ENCODE measurements around the gene PLCB1.

PLCB1 gene

GRCh38 chr20:8740265-8740664 is 608.2 kb downstream of the PLCB1 start:
- Mint-ChIP-seq H3K27ac (no peak overlapping the region), H3K9me3 (no peaks in the 10 kb centered on the region), H3K27me3 (no peaks in the 10 kb centered on the region), H3K4me3 (no peak overlapping the region), H3K4me1 (no peaks in the 10 kb centered on the region), H3K36me3 (no peaks in the 10 kb centered on the region)
- ATAC-seq (ENCODE audit: low read depth) (no peak), DNase-seq (ENCODE audit: low spot score in 2 of 2) (no peak)

- Mint-ChIP-seq H3K4me1 (no peaks in the 10 kb centered on the region), H3K27ac (no peak overlapping the region), H3K9me3 (no peaks in the 10 kb centered on the region), H3K36me3 (no peaks in the 10 kb centered on the region), H3K4me3 (no peak overlapping the region), H3K27me3 (no peaks in the 10 kb centered on the region)
- no peak for ATAC-seq (ENCODE audit: low read depth)
- no peak for DNase-seq (ENCODE audit: low spot score in 2 of 2)
Observed at GRCh38 chr20:8744228-8744844, 612.3 kb downstream of the PLCB1 start.

- H3K4me1 Mint-ChIP-seq = no peaks in the 10 kb centered on the region
- no peaks in the 10 kb centered on the region for H3K27me3 Mint-ChIP-seq
- ATAC-seq (ENCODE audit: low read depth) (no peak), DNase-seq (ENCODE audit: low spot score in 2 of 2) (no peak)
- H3K4me3 Mint-ChIP-seq = no peak overlapping the region
- no peaks in the 10 kb centered on the region for H3K36me3 Mint-ChIP-seq
- no peaks in the 10 kb centered on the region for H3K9me3 Mint-ChIP-seq
- H3K27ac Mint-ChIP-seq = no peak overlapping the region
Observed at GRCh38 chr20:8749101-8749500, 617.0 kb downstream of the PLCB1 start.

GRCh38 chr20:8749986-8750385 is 617.9 kb downstream of the PLCB1 start:
- no peak overlapping the region for H3K4me3 Mint-ChIP-seq
- ATAC-seq (ENCODE audit: low read depth) (no peak), DNase-seq (ENCODE audit: low spot score in 2 of 2) (no peak)
- H3K27me3 Mint-ChIP-seq = no peaks in the 10 kb centered on the region
- H3K27ac Mint-ChIP-seq = no peak overlapping the region
- no peaks in the 10 kb centered on the region for H3K4me1 Mint-ChIP-seq
- H3K9me3 Mint-ChIP-seq = no peaks in the 10 kb centered on the region
- no peaks in the 10 kb centered on the region for H3K36me3 Mint-ChIP-seq

- no peak for DNase-seq (ENCODE audit: low spot score in 2 of 2)
- Mint-ChIP-seq H3K27me3 (no peaks in the 10 kb centered on the region), H3K4me3 (no peak overlapping the region), H3K9me3 (no peaks in the 10 kb centered on the region), H3K27ac (no peak overlapping the region), H3K36me3 (no peaks in the 10 kb centered on the region), H3K4me1 (no peaks in the 10 kb centered on the region)
- ATAC-seq (ENCODE audit: low read depth) = no peak
Observed at GRCh38 chr20:8755340-8756118, 623.5 kb downstream of the PLCB1 start.

- Mint-ChIP-seq H3K27me3 (no peaks in the 10 kb centered on the region), H3K9me3 (no peaks in the 10 kb centered on the region), H3K4me3 (no peak overlapping the region), H3K4me1 (no peaks in the 10 kb centered on the region), H3K27ac (no peak overlapping the region), H3K36me3 (no peaks in the 10 kb centered on the region)
- DNase-seq (ENCODE audit: low spot score in 2 of 2) = no peak
- ATAC-seq (ENCODE audit: low read depth) = no peak
Observed at GRCh38 chr20:8756410-8756809, 624.3 kb downstream of the PLCB1 start.

- H3K9me3 Mint-ChIP-seq = no peaks in the 10 kb centered on the region
- no peak overlapping the region for H3K4me3 Mint-ChIP-seq
- no peaks in the 10 kb centered on the region for H3K4me1 Mint-ChIP-seq
- no peaks in the 10 kb centered on the region for H3K36me3 Mint-ChIP-seq
- no peaks in the 10 kb centered on the region for H3K27me3 Mint-ChIP-seq
- DNase-seq (ENCODE audit: low spot score in 2 of 2) = no peak
- H3K27ac Mint-ChIP-seq = no peak overlapping the region
- ATAC-seq (ENCODE audit: low read depth) = no peak
Observed at GRCh38 chr20:8757146-8757545, 625.1 kb downstream of the PLCB1 start.

GRCh38 chr20:8764344-8764962 is 632.4 kb downstream of the PLCB1 start:
- Mint-ChIP-seq H3K27ac (no peak overlapping the region), H3K9me3 (no peaks in the 10 kb centered on the region)
- ATAC-seq (ENCODE audit: low read depth) = no peak

GRCh38 chr20:8766868-8767390 is 634.9 kb downstream of the PLCB1 start:
- H3K36me3 Mint-ChIP-seq = no peaks in the 10 kb centered on the region
- DNase-seq (ENCODE audit: low spot score in 2 of 2) (no peak), ATAC-seq (ENCODE audit: low read depth) (no peak)
- H3K4me1 Mint-ChIP-seq = no peaks in the 10 kb centered on the region
- H3K27me3 Mint-ChIP-seq = no peaks in the 10 kb centered on the region
- no peaks in the 10 kb centered on the region for H3K9me3 Mint-ChIP-seq
- H3K4me3 Mint-ChIP-seq = no peak overlapping the region
- no peak overlapping the region for H3K27ac Mint-ChIP-seq

More at GRCh38 chr20:8764344-8764962, 632.4 kb downstream of the PLCB1 start:
- Mint-ChIP-seq H3K27me3 (no peaks in the 10 kb centered on the region), H3K4me1 (no peaks in the 10 kb centered on the region), H3K4me3 (no peak overlapping the region), H3K36me3 (no peaks in the 10 kb centered on the region)
- DNase-seq (ENCODE audit: low spot score in 2 of 2) = no peak

- Mint-ChIP-seq H3K36me3 (no peaks in the 10 kb centered on the region), H3K27ac (no peak overlapping the region), H3K4me1 (no peaks in the 10 kb centered on the region), H3K4me3 (no peak overlapping the region), H3K27me3 (no peaks in the 10 kb centered on the region), H3K9me3 (peaks cover 1% of the 10 kb centered on the region)
- no peak for DNase-seq (ENCODE audit: low spot score in 2 of 2)
- ATAC-seq (ENCODE audit: low read depth) = no peak
Observed at GRCh38 chr20:8774412-8774811, 642.3 kb downstream of the PLCB1 start.

- ATAC-seq (ENCODE audit: low read depth) (no peak), DNase-seq (ENCODE audit: low spot score in 2 of 2) (no peak)
- Mint-ChIP-seq H3K4me1 (no peaks in the 10 kb centered on the region), H3K4me3 (no peak overlapping the region), H3K36me3 (no peaks in the 10 kb centered on the region), H3K27ac (no peak overlapping the region), H3K27me3 (no peaks in the 10 kb centered on the region), H3K9me3 (peaks cover 4% of the 10 kb centered on the region)
Observed at GRCh38 chr20:8777911-8778310, 645.8 kb downstream of the PLCB1 start.

- Mint-ChIP-seq H3K4me3 (no peak overlapping the region), H3K27me3 (no peaks in the 10 kb centered on the region), H3K4me1 (no peaks in the 10 kb centered on the region), H3K9me3 (peaks cover 4% of the 10 kb centered on the region), H3K27ac (no peak overlapping the region), H3K36me3 (no peaks in the 10 kb centered on the region)
- DNase-seq (ENCODE audit: low spot score in 2 of 2) = no peak
- ATAC-seq (ENCODE audit: low read depth) = no peak
Observed at GRCh38 chr20:8778387-8778786, 646.3 kb downstream of the PLCB1 start.

GRCh38 chr20:8780915-8781314 is 648.8 kb downstream of the PLCB1 start:
- no peaks in the 10 kb centered on the region for H3K36me3 Mint-ChIP-seq
- H3K9me3 Mint-ChIP-seq = peaks cover 4% of the 10 kb centered on the region
- DNase-seq (ENCODE audit: low spot score in 2 of 2) = no peak
- no peaks in the 10 kb centered on the region for H3K4me1 Mint-ChIP-seq
- no peaks in the 10 kb centered on the region for H3K27me3 Mint-ChIP-seq
- H3K27ac Mint-ChIP-seq = no peak overlapping the region
- H3K4me3 Mint-ChIP-seq = no peak overlapping the region
- no peak for ATAC-seq (ENCODE audit: low read depth)

GRCh38 chr20:8782804-8783203 is 650.7 kb downstream of the PLCB1 start:
- Mint-ChIP-seq H3K4me3 (no peak overlapping the region), H3K27ac (no peak overlapping the region), H3K4me1 (no peaks in the 10 kb centered on the region), H3K36me3 (no peaks in the 10 kb centered on the region), H3K27me3 (no peaks in the 10 kb centered on the region), H3K9me3 (peaks cover 4% of the 10 kb centered on the region)
- ATAC-seq (ENCODE audit: low read depth) = no peak
- no peak for DNase-seq (ENCODE audit: low spot score in 2 of 2)
